Chondrocyte (in vitro differentiated cells): ENCODE results near the gene ABCA3. TPM values are rescaled to one million over a fixed set of nuclear protein-coding genes. Genes with fewer than 3 reads are reported as not detected.
"Not testable (repeated sequence)": the region's sequence is repeated elsewhere in the genome, so short reads cannot be mapped to it uniquely, and the experiment has no call there.

Source experiments
- DNase-seq: peaks from one replicate; pipeline ENCODE4 v3.0.0; 2021; ENCODE audit warnings: mixed read lengths, low spot score
- H3K27ac Mint-ChIP-seq: one replicate; pipeline ENCODE4 v1.8.0; 2021; ENCODE audit warnings: mild to moderate bottlenecking, moderate library complexity, mixed read lengths; ENCODE audit not compliant: unreplicated experiment
- H3K27me3 Mint-ChIP-seq: 2 replicates; pipeline ENCODE4 v1.8.0; 2021; ENCODE audit warnings: low read depth, mixed read lengths
- H3K36me3 Mint-ChIP-seq: 2 replicates; pipeline ENCODE4 v1.8.0; 2021; ENCODE audit warnings: low read depth, mixed read lengths
- H3K4me1 Mint-ChIP-seq: 2 replicates; pipeline ENCODE4 v1.8.0; 2021; ENCODE audit warnings: low read depth, mild to moderate bottlenecking, mixed read lengths
- H3K4me3 Mint-ChIP-seq: one replicate; pipeline ENCODE4 v1.8.0; 2021; ENCODE audit warnings: mild to moderate bottlenecking, moderate library complexity, mixed read lengths; ENCODE audit not compliant: unreplicated experiment
- H3K9me3 Mint-ChIP-seq: 2 replicates; pipeline ENCODE4 v1.8.0; 2021; ENCODE audit warnings: low read depth, mixed read lengths
- CTCF ChIP-seq: fragments of 200-600 bp; sonication (generic); IDR thresholded peaks from 2 replicates; pipeline ENCODE4 v1.5.0; 2021; ENCODE audit warnings: antibody characterized with exemption, mild to moderate bottlenecking, moderate library complexity
- total RNA-seq: library from RNA; stranded (reverse); gene quantifications from 3 replicates; pipeline ENCODE4 v1.2.1, GENCODE V29; 2021

Gene ABCA3
- total RNA-seq, 1 donor from 2014 or later, result 26.0 TPM

GRCh38 chr16:2242598-2242997, 97.9 kb downstream of the ABCA3 start:
- DNase-seq, result no peak
- H3K9me3 Mint-ChIP-seq, result no peaks in the 10 kb centered on the region
- peaks cover 5% of the 10 kb centered on the region for H3K36me3 Mint-ChIP-seq
- H3K27ac Mint-ChIP-seq, result no peak overlapping the region
- no peak overlapping the region for H3K4me3 Mint-ChIP-seq
- no peak for TF ChIP-seq CTCF
- H3K4me1 Mint-ChIP-seq, result no peaks in the 10 kb centered on the region
- H3K27me3 Mint-ChIP-seq, result no peaks in the 10 kb centered on the region

DNA sequence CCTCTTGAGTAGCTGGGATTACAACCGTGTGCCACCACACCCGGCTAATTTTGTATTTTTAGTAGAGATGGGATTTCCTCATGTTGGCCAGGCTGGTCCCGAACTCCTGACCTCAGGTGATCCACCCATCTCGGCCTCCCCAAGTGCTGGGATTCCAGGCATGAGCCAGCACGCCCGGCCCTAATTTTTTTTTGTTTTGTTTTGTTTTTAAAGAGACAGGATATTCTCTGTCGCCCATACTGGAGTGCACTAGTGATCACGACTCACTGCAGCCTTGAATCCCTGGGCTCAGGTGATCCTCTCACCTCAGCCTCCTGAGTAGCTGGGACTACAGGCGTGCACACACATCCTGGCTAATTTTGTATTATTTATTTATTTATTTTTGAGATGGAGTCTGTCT, 100.2 kb downstream of the ABCA3 start:
- not testable (repeated sequence) for H3K9me3 Mint-ChIP-seq, H3K4me1 Mint-ChIP-seq, DNase-seq

GRCh38 chr16:2238838-2239675, 101.5 kb downstream of the ABCA3 start:
- no peak for TF ChIP-seq CTCF
- H3K27me3 Mint-ChIP-seq, result no peaks in the 10 kb centered on the region
- H3K4me1 Mint-ChIP-seq, result no peaks in the 10 kb centered on the region
- no peak overlapping the region for H3K4me3 Mint-ChIP-seq
- H3K27ac Mint-ChIP-seq, result no peak overlapping the region
- no peak for DNase-seq
- no peaks in the 10 kb centered on the region for H3K9me3 Mint-ChIP-seq
- peaks cover 5% of the 10 kb centered on the region for H3K36me3 Mint-ChIP-seq

More for the DNA sequence above, 100.2 kb downstream of the ABCA3 start:
- H3K36me3 Mint-ChIP-seq, H3K27ac Mint-ChIP-seq, H3K4me3 Mint-ChIP-seq, H3K27me3 Mint-ChIP-seq: not testable (repeated sequence)

GRCh38 chr16:2238150-2238837, 102.2 kb downstream of the ABCA3 start:
- no peak overlapping the region for H3K4me3 Mint-ChIP-seq
- no peak for DNase-seq
- H3K4me1 Mint-ChIP-seq, result no peaks in the 10 kb centered on the region
- TF ChIP-seq CTCF, result no peak
- peaks cover 8% of the 10 kb centered on the region for H3K36me3 Mint-ChIP-seq
- no peaks in the 10 kb centered on the region for H3K9me3 Mint-ChIP-seq
- no peak overlapping the region for H3K27ac Mint-ChIP-seq
- H3K27me3 Mint-ChIP-seq, result no peaks in the 10 kb centered on the region

GRCh38 chr16:2237493-2238149, 102.9 kb downstream of the ABCA3 start:
- Mint-ChIP-seq H3K4me3 (no peak overlapping the region), H3K36me3 (peaks cover 8% of the 10 kb centered on the region), H3K4me1 (no peaks in the 10 kb centered on the region), H3K9me3 (no peaks in the 10 kb centered on the region), H3K27ac (no peak overlapping the region), H3K27me3 (no peaks in the 10 kb centered on the region)
- no peak for DNase-seq
- TF ChIP-seq CTCF, result no peak
